ENCODE results near the gene RTBDN. TPM values are rescaled to one million over a fixed set of nuclear protein-coding genes. Genes with fewer than 3 reads are reported as not detected.

Gene RTBDN
- polyA plus RNA-seq, 1 of the 3 experiments (the other 2 are of a cell fraction): 0.72 TPM

DNA sequence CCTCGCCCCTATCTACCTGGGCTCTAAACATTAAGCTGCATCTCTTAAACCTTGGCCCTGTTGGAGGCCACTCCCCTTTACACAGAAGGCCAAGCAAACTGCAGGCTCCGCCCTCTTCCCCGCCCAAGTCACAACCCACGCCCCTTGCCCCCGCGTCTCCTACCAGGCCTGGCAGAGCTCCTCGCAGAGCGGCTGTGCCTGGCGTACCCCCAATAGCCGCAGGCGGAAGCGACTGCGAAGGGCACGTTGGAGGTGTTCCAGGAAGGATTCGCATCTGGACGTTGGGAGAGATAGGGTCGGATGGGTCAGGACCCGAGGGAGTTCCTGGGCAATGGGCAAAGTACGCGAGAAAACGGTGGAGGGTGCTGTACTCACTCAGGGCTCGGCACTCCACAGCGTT lies 5.9 kb downstream of the RTBDN start (continued):
- TF ChIP-seq EZH2phosphoT487 (IDR thresholded peaks at IDR 0.05; ENCODE audit: borderline replicate concordance, low read depth): no peak
- no peak for TF ChIP-seq TEAD4 (IDR thresholded peaks at IDR 0.05; ENCODE audit: borderline replicate concordance, insufficient read depth)
- TF ChIP-seq, protein P1, sequence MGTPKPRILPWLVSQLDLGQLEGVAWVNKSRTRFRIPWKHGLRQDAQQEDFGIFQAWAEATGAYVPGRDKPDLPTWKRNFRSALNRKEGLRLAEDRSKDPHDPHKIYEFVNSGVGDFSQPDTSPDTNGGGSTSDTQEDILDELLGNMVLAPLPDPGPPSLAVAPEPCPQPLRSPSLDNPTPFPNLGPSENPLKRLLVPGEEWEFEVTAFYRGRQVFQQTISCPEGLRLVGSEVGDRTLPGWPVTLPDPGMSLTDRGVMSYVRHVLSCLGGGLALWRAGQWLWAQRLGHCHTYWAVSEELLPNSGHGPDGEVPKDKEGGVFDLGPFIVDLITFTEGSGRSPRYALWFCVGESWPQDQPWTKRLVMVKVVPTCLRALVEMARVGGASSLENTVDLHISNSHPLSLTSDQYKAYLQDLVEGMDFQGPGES (IDR thresholded peaks at IDR 0.05; ENCODE audit: low read depth, low read length): no peak
- peak; percentile 74; the same call in 1 of the 2 replicates for TF ChIP-seq MXI1 (IDR thresholded peaks at IDR 0.05; ENCODE audit: low read depth, low read length)
- no peak for TF ChIP-seq RFX5 (IDR thresholded peaks at IDR 0.05; ENCODE audit: low read length)
- TF ChIP-seq, protein P2, sequence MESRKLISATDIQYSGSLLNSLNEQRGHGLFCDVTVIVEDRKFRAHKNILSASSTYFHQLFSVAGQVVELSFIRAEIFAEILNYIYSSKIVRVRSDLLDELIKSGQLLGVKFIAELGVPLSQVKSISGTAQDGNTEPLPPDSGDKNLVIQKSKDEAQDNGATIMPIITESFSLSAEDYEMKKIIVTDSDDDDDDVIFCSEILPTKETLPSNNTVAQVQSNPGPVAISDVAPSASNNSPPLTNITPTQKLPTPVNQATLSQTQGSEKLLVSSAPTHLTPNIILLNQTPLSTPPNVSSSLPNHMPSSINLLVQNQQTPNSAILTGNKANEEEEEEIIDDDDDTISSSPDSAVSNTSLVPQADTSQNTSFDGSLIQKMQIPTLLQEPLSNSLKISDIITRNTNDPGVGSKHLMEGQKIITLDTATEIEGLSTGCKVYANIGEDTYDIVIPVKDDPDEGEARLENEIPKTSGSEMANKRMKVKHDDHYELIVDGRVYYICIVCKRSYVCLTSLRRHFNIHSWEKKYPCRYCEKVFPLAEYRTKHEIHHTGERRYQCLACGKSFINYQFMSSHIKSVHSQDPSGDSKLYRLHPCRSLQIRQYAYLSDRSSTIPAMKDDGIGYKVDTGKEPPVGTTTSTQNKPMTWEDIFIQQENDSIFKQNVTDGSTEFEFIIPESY (IDR thresholded peaks at IDR 0.05; ENCODE audit: borderline replicate concordance, low read depth): no peak

DNA sequence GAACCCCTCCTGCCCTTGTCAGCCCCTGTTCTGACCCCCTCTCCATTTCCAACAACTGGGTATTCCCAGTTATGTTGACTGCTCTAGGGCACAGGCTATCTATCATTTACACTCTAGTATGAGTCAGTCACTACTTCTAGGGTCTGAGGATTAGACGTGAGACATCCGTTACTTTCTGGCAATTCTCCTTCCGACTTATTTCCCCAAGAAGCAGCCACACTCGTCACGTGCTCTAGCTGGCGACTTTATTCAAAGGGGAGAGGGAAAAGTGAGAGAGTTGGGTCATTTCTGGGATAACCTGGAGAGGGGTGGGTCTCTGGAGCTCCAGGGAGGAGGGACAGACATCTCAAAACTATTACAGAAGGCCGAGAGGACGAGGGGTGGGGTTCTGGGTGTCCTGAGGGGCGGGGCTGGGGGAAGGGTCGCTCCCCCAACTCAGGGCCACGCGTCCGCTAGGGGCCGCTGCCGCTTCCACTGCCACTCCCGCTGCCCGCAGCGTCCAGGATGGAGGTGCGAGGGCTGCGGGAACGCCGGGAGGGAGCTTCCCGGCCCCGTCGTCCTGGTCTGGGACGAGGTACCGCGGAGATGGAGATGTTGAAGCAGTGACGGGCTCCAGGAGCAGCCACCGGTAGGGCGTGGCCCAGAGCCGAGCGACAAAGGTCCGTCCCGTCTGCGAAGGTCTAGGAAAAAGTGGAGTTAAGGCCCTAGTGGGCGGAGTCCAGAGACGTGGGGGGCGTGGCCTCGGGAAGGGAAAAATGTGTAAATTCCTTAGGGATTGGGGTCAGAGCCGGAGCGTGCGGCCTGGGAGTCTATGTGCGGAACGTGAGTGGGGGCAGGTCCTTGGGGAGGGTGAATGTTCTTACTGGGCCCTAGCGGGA lies 8.9 kb downstream of the RTBDN start:
- peak; percentile 88 for DNase-seq
- Histone ChIP-seq H3K9me2 (no peaks in the 10 kb centered on the region), H3K4me3 (ENCODE audit: low read depth in 2 of 2, low read length in 1 of 2) (peak overlapping the region in 1 of 2 experiments; percentile 15; a peak in 1 of 4 replicates), H3F3A (replicated peaks; ENCODE audit: insufficient read depth) (no peaks in the 10 kb centered on the region), H3K4me1 (ENCODE audit: control insufficient read depth in 1 of 2, insufficient read depth in 2 of 2, low read depth in 1 of 2, low read length in 1 of 2) (peaks cover 0 to 8% of the 10 kb centered on the region in 2 experiments; a peak in 1 of 4 replicates), H3K27ac (ENCODE audit: low read depth in 2 of 2, low read length in 1 of 2) (no peak overlapping the region), H3K36me3 (replicated peaks in 1 of 2; ENCODE audit: control insufficient read depth in 1 of 2, insufficient read depth in 2 of 2, low read length in 1 of 2) (no peaks in the 10 kb centered on the region), H3K9me3 (no peaks in the 10 kb centered on the region), H3K4me2 (no peak overlapping the region), H3K9ac (no peak overlapping the region), H3K79me2 (ENCODE audit: insufficient read depth) (no peaks in the 10 kb centered on the region), H3K27me3 (ENCODE audit: insufficient read depth) (no peaks in the 10 kb centered on the region), H4K20me1 (ENCODE audit: insufficient read depth) (no peaks in the 10 kb centered on the region), H2AFZ (ENCODE audit: low read depth) (no peak overlapping the region)
- ChIA-PET CTCF (interaction anchor here (0.5 to 5.4 kb wide), 18 partner anchors 11 to 103 kb away, joined by 3 to 48 read pairs (median 4); partner anchors contain the start of genes DNASE2, MAST1, RNASEH2A and THSD8), POLR2A (no interaction called here)
- WGBS (ENCODE audit: low lambda C conversion rate): 36% methylated on average over 32 of the region's 46 CpGs
- peak; percentile 36 for TF ChIP-seq RAD21 (IDR thresholded peaks at IDR 0.05; ENCODE audit: low read length)
- TF ChIP-seq, protein P3, sequence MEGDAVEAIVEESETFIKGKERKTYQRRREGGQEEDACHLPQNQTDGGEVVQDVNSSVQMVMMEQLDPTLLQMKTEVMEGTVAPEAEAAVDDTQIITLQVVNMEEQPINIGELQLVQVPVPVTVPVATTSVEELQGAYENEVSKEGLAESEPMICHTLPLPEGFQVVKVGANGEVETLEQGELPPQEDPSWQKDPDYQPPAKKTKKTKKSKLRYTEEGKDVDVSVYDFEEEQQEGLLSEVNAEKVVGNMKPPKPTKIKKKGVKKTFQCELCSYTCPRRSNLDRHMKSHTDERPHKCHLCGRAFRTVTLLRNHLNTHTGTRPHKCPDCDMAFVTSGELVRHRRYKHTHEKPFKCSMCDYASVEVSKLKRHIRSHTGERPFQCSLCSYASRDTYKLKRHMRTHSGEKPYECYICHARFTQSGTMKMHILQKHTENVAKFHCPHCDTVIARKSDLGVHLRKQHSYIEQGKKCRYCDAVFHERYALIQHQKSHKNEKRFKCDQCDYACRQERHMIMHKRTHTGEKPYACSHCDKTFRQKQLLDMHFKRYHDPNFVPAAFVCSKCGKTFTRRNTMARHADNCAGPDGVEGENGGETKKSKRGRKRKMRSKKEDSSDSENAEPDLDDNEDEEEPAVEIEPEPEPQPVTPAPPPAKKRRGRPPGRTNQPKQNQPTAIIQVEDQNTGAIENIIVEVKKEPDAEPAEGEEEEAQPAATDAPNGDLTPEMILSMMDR (IDR thresholded peaks at IDR 0.05): peak; percentile 48
- TF ChIP-seq YY1 (IDR thresholded peaks at IDR 0.05; ENCODE audit: low read depth): no peak
- TF ChIP-seq, protein P4, sequence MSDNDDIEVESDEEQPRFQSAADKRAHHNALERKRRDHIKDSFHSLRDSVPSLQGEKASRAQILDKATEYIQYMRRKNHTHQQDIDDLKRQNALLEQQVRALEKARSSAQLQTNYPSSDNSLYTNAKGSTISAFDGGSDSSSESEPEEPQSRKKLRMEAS (IDR thresholded peaks at IDR 0.05; ENCODE audit: low read depth): peak; percentile 50
- peak; percentile 9; the same call in 1 of the 2 replicates for TF ChIP-seq SMC3 (IDR thresholded peaks at IDR 0.05; ENCODE audit: low read depth, low read length)

All from SK-N-SH (cell line).